WTC11 (cell line): ENCODE data around the gene SYNE4.

Experiments used
- ATF2 ChIP-seq: sonication (generic); formaldehyde crosslinking; IDR thresholded peaks from 2 replicates; pipeline ENCODE4 v1.8.1; 2022; ENCODE audit warnings: low read depth, missing genetic modification reagents, borderline replicate concordance
- CTCF ChIP-seq: fragments of 200-600 bp; IDR thresholded peaks from 2 replicates; pipeline ENCODE4 v1.8.0; 2022; ENCODE audit warnings: antibody characterized with exemption
- MAX ChIP-seq: sonication (generic); formaldehyde crosslinking; IDR thresholded peaks from 2 replicates; pipeline ENCODE4 v1.8.0; 2022; ENCODE audit warnings: mild to moderate bottlenecking, missing genetic modification reagents
- MLX ChIP-seq: sonication (generic); formaldehyde crosslinking; IDR thresholded peaks from 2 replicates; pipeline ENCODE4 v1.8.1; 2023; ENCODE audit warnings: mild to moderate bottlenecking, missing genetic modification reagents, moderate library complexity
- MXD4 ChIP-seq: fragments of 250-450 bp; sonication (Bioruptor Pico); IDR thresholded peaks from 2 replicates; pipeline ENCODE4 v1.8.0; 2021; ENCODE audit warnings: mild to moderate bottlenecking, moderate library complexity, borderline replicate concordance
- ZNF281 ChIP-seq: sonication (generic); formaldehyde crosslinking; IDR thresholded peaks from 2 replicates; pipeline ENCODE4 v1.8.0; 2023; ENCODE audit warnings: mild to moderate bottlenecking, missing genetic modification reagents
- ZSCAN18 ChIP-seq: fragments of 250-450 bp; sonication (Bioruptor Pico); IDR thresholded peaks from 2 replicates; pipeline ENCODE4 v2.1.2; 2022; ENCODE audit warnings: mild to moderate bottlenecking, moderate library complexity

- TF ChIP-seq ZNF281 (no peak), CTCF (no peak), ATF2 (CRISPR knock-in tag) (no peak), MAX (CRISPR knock-in tag) (no peak), MLX (CRISPR knock-in tag) (no peak), ZSCAN18 (CRISPR knock-in tag) (no peak), MXD4 (CRISPR knock-in tag) (no peak)
These were observed 11.8 kb downstream of the SYNE4 start for GRCh38 chr19:35996777-35997176.
